ENCODE results near the gene CLSTN1. TPM values are rescaled to one million over a fixed set of nuclear protein-coding genes. Genes with fewer than 3 reads are reported as not detected.
"Not testable (repeated sequence)": the region's sequence is repeated elsewhere in the genome, so short reads cannot be mapped to it uniquely, and the experiment has no call there.

The CLSTN1 gene
- polyA plus RNA-seq, 3 donors: 23.2 to 28.8 (median 28.8) TPM

DNA sequence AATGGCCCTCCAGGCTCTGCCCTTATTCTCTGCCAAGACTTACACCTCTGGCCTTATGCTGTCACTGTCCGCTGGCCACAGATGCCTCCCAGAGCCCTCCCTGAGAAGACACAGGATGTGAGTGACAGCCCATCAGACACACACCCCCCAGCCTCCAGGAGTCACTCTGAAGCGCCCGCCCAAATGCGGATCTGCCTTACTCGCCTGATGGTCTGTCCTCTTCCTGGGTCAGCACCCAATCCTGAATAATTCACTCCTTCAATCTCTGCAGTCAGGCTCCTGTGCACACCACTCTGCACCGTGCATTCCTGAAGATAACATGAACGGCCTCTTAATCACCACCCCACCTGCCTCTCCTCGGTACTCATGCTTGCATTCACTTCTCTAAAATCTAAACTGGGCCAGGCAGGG lies 14.7 kb downstream of the CLSTN1 start:
- WGBS, 3 donors: 62 to 82% (median 78%) methylated on average over 8 of the region's 8 CpGs
- H3K27ac ChIP-seq (ENCODE audit: low read depth, low read length): no peak overlapping the region

DNA sequence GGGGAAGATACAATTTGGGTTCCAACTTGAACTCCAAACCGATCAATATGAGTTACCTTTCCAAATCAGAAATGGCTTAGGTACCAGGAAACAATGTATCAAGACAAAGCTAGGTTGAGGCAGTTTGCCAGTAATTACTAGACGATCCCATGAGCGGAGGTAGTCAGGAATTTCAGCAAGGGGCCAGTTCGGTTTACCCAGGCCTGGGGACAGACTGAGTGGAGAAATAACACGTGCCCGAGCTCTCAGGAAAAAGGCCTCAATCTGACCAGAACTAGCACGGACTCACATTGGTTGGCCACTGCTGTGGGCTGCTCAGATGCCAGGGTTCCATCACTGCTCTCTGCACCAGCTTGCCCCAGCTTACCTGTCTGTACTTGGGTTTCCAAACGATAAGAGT lies 15.3 kb downstream of the CLSTN1 start:
- 43 to 91% (median 88%) methylated on average over 8 of the region's 8 CpGs for WGBS, 3 donors
- H3K27ac ChIP-seq (ENCODE audit: low read depth, low read length): no peak overlapping the region

DNA sequence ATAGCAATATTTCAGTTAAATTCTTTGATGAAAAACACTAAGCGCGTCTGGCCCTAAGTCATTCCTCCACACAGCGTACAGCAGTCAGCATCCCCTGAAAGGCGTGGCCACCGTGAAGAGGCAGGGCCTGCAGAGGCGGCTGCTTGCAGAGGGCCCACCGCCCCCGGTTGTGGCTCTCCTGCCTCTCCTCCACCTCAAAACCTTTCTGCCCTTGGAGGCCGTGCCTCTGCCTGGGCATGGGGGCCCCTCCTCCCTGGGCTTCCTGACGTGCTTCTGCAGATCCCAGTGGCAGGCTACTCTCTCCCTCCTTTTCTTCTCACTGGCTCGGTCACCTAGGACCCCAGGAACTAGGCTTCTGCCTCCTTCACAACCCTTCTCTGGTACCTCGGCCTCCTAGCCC lies 16.2 kb downstream of the CLSTN1 start:
- no peak overlapping the region for H3K27ac ChIP-seq (ENCODE audit: low read depth, low read length)
- 71 to 82% (median 78%) methylated on average over 12 of the region's 12 CpGs for WGBS, 3 donors

DNA sequence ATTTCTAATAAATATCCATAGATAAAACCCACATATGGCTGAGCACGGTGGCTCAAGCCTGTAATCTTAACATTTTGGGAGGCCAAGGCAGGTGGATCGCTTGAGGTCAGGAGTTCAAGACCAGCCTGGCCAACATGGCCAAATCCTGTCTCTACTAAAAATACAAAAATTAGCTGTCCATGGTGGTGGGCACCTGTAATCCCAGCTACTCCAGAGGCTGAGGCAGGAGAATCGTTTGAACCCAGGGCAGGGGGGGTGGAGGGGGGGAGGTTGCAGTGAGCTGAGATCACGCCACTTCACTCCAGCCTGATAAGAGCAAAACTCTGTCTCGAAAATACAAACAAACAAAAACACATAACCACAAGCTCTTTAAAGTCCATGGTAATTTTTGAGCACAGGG lies 17.8 kb downstream of the CLSTN1 start:
- H3K27ac ChIP-seq (ENCODE audit: low read depth, low read length): not testable (repeated sequence)
- WGBS, 3 donors: 69 to 91% (median 90%) methylated on average over 5 of the region's 5 CpGs

DNA sequence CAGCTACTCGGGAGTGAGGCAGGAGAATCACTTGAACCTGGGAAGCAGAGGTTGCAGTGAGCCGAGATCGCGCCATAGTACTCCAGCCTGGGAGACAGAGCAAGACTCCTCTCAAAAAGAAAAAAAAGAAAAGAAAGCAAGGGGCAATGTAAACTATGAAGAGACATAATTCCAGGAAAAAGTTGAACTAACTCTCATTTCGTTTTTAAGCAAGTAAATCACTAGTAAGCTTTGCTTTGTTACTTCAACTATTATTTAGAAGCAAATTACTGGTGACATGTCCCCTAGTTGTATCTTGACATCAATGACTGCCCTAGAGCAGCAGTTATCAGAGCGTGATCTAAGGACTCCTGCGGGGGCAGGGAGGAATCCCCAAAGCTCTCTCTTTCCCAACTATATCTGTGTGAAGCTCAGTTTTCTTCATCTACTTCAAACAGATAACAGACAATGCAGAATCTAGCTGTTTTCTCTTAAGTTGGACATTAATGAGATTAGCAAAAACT lies 18.7 kb downstream of the CLSTN1 start:
- 49 to 83% (median 74%) methylated on average over 7 of the region's 7 CpGs for WGBS, 3 donors
- H3K27ac ChIP-seq (ENCODE audit: low read depth, low read length): no peak overlapping the region

DNA sequence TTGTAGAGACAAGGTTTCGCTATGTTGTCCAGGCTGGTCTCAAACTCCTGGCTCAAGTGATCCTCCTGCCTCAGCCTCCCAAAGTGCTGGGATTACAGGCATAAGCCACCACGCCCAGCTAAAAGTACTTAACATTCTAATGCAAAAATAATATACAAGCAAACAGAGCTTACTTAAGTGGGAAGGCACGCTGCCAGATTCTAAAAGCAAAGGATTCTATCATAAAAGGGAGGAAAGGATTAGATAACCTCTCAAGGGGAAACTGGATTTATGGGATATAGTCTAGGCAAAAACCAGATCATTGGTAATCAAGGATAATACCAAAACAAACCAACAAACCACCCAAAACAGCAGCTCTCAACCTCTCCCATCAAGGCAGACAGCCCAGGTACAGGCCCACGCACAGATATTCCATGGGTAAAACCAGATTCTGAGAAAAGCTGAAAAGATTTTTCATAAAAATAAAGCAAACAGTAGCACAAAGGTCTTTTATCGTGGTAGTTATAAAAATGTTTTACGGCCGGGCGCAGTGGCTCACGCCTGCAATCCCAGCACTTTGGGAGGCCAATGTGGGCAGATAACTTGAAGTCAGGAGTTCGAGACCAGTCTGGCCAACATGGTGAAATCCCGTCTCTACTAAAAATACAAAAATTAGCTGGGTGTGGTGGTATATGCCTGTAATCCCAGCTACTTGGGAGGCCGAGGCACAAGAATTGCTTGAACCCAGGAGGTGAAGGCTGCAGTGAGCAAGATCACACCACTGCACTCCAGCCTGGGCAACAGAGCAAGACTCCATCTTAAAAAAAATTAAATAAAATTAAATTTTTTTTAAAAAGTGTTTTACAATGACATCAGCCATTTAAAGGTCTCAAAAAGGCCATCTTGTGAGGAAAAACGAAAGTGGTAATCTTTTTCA lies 20.5 kb downstream of the CLSTN1 start:
- 84 to 87% (median 87%) methylated on average over 13 of the region's 13 CpGs for WGBS, 3 donors
- H3K27ac ChIP-seq (ENCODE audit: low read depth, low read length): not testable (repeated sequence)

DNA sequence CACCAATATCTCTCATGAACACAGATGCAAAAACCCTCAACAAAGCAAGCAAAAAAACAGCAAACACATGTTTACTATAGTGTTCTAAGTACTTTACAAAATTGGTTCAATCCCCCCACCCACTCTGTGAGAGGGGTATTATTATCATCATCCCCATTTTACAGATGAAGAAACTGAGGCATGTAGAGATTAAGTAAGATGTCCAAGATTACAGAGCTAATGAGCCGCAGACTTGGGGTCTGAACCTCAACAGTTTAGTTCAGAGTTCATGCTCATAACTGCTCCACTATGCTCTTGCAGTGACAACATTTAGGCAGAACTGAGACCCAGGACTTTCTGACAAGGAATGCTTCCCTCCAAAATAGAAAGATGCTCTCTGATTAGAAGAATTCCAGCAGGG lies 21.9 kb downstream of the CLSTN1 start:
- WGBS, 3 donors: 93 to 100% (median 96%) methylated on average over 1 of the region's 1 CpG
- H3K27ac ChIP-seq (ENCODE audit: low read depth, low read length): no peak overlapping the region

DNA sequence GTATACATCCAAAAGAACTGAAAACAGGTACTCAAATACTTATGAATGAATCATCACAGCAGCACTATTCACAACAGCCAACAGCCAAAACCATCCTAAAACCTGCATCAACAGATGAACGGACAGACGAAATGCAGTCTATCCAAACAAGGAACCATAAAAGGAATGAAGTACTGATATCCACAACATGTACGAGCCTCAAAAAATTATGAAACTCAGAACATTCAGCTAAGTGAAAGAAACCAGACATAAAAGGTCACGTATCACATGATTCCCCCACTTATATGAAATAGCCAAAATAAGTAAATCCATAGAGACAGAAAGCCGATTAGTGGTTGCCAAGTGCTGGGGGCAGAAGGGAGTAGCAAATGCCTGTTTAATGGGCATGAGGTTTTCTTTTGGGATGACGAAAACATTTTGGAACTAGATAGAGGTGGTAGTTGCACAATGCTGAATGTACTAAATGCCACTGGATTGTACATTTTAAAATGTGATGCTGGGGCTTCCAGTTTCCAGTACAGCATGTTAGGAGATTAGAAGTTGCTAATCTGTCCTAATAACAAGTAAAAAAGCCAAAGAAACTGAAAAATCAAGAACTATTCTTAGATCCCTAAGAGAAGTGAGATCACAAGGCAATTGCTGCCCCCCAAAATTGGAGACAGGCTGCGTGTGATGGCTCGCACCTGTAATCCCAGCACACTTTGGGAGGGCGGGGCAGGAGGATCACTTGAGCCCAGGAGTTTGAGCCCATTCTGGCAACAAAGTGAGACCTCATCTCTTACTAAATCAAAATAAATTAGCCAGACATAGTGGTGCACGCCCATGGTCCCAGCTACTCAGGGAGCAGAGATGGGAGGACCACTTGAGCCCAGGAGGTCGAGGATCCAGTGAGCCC lies 25.3 kb downstream of the CLSTN1 start:
- WGBS, 3 donors: 60 to 81% (median 67%) methylated on average over 11 of the region's 11 CpGs
- no peak overlapping the region for H3K27ac ChIP-seq (ENCODE audit: low read depth, low read length)

DNA sequence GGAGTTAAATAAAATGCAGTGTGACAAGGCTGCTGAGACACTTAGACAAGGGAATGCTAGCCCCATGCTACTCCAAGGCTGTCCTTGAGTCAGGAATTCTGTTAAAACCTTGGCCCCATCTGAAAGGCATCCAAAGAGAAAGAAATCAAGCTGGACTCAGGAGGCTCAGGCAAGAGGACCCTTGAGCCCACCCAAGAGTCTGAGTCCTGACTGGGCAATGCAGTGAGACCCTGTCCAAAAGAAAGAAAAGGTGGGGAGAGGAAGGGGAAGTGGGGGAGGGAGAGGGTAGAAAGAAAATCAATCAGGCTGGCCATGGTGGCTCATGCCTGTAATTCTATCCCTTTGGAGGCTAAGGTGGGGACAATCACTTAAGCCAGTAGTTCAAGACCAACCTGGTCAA lies 26.7 kb downstream of the CLSTN1 start:
- H3K27ac ChIP-seq (ENCODE audit: low read depth, low read length): no peak overlapping the region

DNA sequence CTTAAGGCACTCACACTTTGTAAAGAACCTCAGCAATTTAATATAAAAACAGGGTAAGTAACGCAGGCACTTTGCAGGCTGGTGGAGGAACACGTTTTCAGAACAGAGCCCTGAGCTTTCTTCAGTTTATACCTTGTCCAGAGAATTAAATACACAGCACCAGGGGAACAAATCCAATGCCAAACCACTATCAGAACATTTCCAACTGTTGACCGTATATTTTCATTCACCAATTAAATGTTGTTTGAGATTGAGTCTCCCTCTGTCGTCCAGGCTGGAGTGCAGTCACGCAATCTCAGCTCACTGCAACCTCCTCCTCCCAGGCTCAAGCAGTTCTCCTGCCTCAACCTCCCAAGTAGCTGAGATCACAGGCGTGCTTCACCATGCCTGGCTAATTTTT lies 29.7 kb downstream of the CLSTN1 start:
- WGBS, 3 donors: 70 to 86% (median 85%) methylated on average over 6 of the region's 6 CpGs
- H3K27ac ChIP-seq (ENCODE audit: low read depth, low read length): no peak overlapping the region

DNA sequence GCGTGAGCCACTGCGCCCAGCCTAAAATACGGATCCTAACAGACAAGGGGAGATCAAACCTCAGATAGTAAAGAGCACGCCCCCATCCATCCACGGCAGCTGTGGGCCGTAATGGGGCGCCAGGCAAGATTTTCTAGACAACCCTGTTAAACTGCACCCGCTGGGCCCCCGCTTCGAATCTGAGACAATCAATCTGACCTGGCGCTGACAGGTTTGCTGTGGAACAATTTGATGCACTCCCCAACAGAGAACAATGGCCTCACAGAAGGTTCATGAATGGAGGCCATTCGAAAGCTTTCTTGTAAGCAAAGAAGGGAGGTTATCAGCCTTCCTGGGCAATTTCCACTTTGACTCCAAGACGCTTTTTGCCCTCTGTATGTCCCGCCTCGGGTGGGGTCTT lies 30.5 kb downstream of the CLSTN1 start:
- H3K27ac ChIP-seq (ENCODE audit: low read depth, low read length): no peak overlapping the region
- WGBS, 3 donors: 85 to 89% (median 87%) methylated on average over 15 of the region's 15 CpGs

DNA sequence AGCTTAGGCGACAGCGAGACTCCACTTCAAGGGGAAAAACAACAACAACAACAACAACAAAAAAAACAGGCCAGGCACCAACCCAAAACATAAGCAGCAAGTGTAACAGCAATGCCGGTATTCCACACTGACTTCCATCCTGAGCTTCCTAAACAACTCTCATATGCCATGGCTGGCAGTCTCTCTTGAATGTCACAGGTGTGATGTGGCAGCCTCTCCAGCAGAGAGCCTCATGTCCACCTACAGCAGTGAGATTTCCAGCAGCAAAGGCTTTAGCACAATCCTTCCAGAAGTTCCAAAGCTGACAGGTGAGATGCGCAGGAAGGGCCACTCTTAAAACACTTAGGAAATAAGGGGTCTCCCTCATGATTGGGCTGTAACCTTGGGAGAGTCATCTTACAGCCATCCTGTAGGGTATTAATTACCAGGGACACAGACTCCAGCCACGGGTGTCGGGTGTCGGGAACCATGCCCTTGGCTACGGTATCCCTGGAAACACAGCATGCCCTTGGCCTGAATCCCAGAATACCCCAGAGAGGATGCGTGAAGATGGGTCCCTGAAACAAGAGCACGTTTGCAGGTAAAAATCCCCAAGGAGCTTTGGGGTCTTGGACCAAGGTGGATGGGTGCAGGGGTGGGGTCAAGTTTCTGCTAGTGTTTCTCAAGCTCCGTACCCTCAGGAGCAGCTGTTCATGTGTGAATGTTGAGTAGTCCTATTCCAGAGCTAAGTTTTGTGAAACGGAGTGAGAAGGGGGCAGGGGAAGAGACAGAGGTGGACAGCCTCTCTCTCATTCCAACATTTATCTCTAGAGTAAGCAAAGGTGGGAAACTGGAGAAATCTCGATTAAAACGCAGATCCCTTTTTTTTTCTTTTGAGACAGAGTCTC lies 31.4 kb downstream of the CLSTN1 start:
- no peak overlapping the region for H3K27ac ChIP-seq (ENCODE audit: low read depth, low read length)
- 43 to 75% (median 73%) methylated on average over 14 of the region's 14 CpGs for WGBS, 3 donors

DNA sequence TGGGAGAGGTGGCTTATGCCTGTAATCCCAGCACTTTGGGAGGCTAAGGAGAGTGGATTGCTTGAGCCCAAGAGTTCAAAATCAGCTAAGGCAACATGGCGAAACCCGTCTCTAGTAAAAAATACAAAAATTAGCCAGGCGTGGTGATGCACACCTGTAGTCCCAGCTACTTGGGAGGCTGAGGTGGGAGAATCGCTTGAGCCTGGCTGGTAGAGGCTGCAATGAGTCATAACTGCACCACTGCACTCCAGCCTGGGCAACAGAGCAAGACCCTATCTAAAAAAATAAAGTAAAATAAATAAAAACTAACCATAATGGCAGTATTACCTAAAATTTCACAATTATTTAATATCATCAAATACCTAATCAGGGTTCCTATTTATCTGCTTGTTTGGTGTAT lies 34.1 kb downstream of the CLSTN1 start:
- not testable (repeated sequence) for H3K27ac ChIP-seq (ENCODE audit: low read depth, low read length)
- 98 to 99% (median 98%) methylated on average over 4 of the region's 4 CpGs for WGBS, 3 donors

DNA sequence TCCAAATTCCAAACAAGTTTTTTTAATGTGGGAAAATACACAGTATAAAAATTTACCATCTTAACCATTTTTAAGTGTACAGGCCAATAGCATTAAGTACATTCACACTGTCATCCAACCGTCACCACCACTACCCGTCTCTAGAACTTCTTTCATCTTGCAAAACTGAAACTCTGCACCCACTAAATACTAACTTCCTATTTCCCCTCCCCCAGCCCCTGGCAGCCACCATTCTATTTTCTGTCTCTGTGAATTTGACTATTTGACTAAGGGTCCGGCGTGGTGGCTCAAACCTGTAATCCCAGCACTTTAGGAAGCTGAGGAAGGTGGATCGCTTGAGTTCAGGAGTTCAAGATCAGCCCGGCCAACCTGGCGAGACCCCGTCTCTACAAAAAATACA lies 36.1 kb downstream of the CLSTN1 start:
- WGBS, 3 donors: 72 to 93% (median 82%) methylated on average over 8 of the region's 8 CpGs
- H3K27ac ChIP-seq (ENCODE audit: low read depth, low read length): no peak overlapping the region

DNA sequence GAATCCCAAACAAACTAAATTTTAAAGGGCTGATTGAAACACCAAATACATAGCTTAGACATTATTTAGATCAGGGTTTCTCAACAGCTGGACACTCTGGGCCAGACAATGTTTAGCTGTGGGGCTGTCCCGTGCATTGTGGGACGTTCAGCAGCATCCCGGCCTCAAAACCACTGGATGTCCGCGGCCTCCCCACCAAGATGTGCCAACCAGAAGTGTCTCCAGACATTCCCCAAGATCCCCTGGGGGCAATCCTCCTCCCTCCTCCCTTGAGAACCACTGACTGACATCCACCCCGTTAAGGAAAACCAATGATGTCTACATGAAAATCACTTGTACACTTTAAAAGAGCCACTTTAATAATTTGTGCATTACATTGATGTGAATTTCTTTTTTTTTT lies 38.4 kb downstream of the CLSTN1 start:
- H3K27ac ChIP-seq (ENCODE audit: low read depth, low read length): no peak overlapping the region
- WGBS, 3 donors: 64 to 69% (median 65%) methylated on average over 6 of the region's 6 CpGs

DNA sequence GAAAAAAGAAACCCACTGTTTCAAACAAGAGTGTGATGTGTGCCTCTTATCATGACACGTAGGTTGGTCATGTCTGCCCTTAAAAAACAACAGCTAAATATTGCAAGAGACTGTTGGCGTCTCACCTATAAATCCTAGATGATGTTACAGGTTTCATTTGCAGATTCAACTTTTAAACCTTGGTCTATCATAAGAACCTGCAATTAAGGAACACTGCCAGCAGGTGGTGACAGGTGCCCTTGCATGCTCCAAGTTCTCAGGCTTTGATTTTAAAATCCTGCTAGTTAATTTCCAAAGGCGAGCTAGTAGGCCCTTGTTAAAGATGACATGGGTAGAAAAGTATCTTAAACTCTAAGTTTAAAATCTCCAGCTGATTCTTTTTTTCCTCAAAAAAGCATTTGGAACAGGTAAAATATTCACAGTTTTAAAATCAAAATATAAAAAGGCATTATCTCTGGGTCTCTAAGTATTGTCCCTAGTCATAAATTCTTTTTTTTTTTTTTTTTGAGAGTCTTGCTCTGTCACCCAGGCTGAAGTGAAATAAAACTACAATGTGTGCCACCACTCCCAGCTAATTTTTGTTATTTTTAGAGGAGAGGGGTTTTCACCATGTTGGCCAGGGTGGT lies 39.1 kb downstream of the CLSTN1 start:
- 49 to 68% (median 66%) methylated on average over 3 of the region's 3 CpGs for WGBS, 3 donors
- H3K27ac ChIP-seq (ENCODE audit: low read depth, low read length): no peak overlapping the region

DNA sequence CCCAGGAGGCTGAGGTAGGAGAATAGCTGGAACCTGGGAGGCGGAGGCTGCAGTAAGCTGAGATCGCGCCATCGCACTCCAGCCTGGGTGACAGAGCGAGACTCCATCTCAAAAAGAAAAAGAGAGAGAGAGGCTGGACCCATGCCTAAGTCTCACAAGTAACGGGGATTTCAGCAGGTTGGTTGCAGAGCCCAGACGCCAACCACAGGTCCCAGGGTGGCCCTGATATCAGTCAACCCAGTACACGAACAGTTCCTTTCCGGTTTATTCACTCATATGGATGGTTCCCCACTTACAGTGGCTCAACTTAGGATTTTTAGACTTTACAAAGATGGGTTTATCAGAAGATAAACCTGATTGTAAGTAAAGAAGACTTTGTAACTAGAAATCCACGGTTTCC lies 40.9 kb downstream of the CLSTN1 start:
- H3K27ac ChIP-seq (ENCODE audit: low read depth, low read length): no peak overlapping the region
- 94 to 98% (median 98%) methylated on average over 10 of the region's 10 CpGs for WGBS, 3 donors

Data from adipose tissue (tissue), 3 donors.